Stimulated activated CD4-positive, alpha-beta T cell treated with anti-CD3 and anti-CD28 coated beads, Interleukin-1b, Interleukin-23, amount 100 ng/mL, for 48 hours (primary cell): ENCODE measurements around the gene LCORL.
"Not testable (repeated sequence)": the region's sequence is repeated elsewhere in the genome, so short reads cannot be mapped to it uniquely, and the experiment has no call there.

Experiments used
- DNase-seq: peaks from one replicate; pipeline ENCODE4 v3.0.0-alpha.2; 2020

LCORL gene

GRCh38 chr4:17924189-17924588 lies 97.4 kb downstream of the LCORL start:
- no peak for DNase-seq

- no peak for DNase-seq
Measured at GRCh38 chr4:17921451-17921850, 100.1 kb downstream of the LCORL start.

GRCh38 chr4:17920681-17921080 lies 100.9 kb downstream of the LCORL start:
- DNase-seq: no peak

- DNase-seq: no peak
Measured at GRCh38 chr4:17915439-17915838, 106.1 kb downstream of the LCORL start.

- no peak for DNase-seq
Measured at GRCh38 chr4:17912011-17912410, 109.5 kb downstream of the LCORL start.

GRCh38 chr4:17911608-17912007 lies 109.9 kb downstream of the LCORL start:
- no peak for DNase-seq

GRCh38 chr4:17898553-17899055 lies 123.0 kb downstream of the LCORL start:
- no peak for DNase-seq

- DNase-seq: no peak
Measured at GRCh38 chr4:17895481-17895880, 126.1 kb downstream of the LCORL start.

- DNase-seq: no peak
Measured at GRCh38 chr4:17894421-17894820, 127.1 kb downstream of the LCORL start.

GRCh38 chr4:17889692-17890091 lies 131.9 kb downstream of the LCORL start:
- DNase-seq: no peak

GRCh38 chr4:17884511-17884910 lies 137.0 kb downstream of the LCORL start:
- no peak for DNase-seq

GRCh38 chr4:17884063-17884462 lies 137.5 kb downstream of the LCORL start:
- DNase-seq: no peak

GRCh38 chr4:17877661-17878060 lies 143.9 kb downstream of the LCORL start:
- no peak for DNase-seq

GRCh38 chr4:17876943-17877342 lies 144.6 kb downstream of the LCORL start:
- DNase-seq: no peak

GRCh38 chr4:17875402-17876070 lies 146.0 kb downstream of the LCORL start:
- DNase-seq: no peak

- no peak for DNase-seq
Measured at GRCh38 chr4:17869327-17869726, 152.2 kb downstream of the LCORL start.

GRCh38 chr4:17867276-17867675 lies 154.3 kb downstream of the LCORL start:
- DNase-seq: no peak

GRCh38 chr4:17866810-17867209 lies 154.7 kb downstream of the LCORL start:
- no peak for DNase-seq

- DNase-seq: no peak
Measured at GRCh38 chr4:17865866-17866363, 155.6 kb downstream of the LCORL start.

GRCh38 chr4:17861906-17862305 lies 159.6 kb downstream of the LCORL start:
- DNase-seq: not testable (repeated sequence)

- DNase-seq: no peak
Measured at GRCh38 chr4:17859793-17860406, 161.7 kb downstream of the LCORL start.

- DNase-seq: no peak
Measured at GRCh38 chr4:17854036-17854435, 167.5 kb downstream of the LCORL start.

GRCh38 chr4:17851959-17852358 lies 169.6 kb downstream of the LCORL start:
- DNase-seq: no peak

GRCh38 chr4:17850295-17850694 lies 171.3 kb downstream of the LCORL start:
- DNase-seq: not testable (repeated sequence)

GRCh38 chr4:17846266-17846665 lies 175.3 kb downstream of the LCORL start:
- DNase-seq: no peak
